ENCODE measurements around the gene PCP2.

The PCP2 gene

DNA sequence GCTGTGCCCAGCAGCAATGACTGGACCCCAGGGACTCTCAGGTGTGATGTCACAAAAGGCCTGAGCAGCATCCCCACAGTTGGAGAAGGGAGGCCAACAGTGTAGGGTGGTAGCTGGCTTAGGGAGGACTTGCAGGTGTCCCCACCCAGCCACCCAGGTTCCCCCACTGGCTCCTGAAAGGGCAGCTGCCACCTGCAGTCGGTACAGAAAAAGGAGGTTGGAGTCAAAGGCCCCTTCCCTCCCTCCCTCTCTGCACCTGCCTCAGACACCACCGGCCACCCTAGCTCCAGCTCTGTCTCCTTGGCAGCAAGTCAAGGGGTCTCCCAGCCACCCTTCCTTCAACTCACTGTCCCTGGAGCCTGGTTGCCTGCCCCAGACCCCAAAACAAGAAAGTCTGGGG, at the start of gene PCP2:
Gene PCP2, minus strand, starts transcription at position 22 of the 400 bp plus-strand sequence. CDS start 262 bp downstream, outside the sequence.
- H3K4me3 ChIP-seq (ENCODE audit: low read length): no peak within 1 kb of the TSS
- no peak for DNase-seq (ENCODE audit: low read depth)
- TF ChIP-seq, protein P1, sequence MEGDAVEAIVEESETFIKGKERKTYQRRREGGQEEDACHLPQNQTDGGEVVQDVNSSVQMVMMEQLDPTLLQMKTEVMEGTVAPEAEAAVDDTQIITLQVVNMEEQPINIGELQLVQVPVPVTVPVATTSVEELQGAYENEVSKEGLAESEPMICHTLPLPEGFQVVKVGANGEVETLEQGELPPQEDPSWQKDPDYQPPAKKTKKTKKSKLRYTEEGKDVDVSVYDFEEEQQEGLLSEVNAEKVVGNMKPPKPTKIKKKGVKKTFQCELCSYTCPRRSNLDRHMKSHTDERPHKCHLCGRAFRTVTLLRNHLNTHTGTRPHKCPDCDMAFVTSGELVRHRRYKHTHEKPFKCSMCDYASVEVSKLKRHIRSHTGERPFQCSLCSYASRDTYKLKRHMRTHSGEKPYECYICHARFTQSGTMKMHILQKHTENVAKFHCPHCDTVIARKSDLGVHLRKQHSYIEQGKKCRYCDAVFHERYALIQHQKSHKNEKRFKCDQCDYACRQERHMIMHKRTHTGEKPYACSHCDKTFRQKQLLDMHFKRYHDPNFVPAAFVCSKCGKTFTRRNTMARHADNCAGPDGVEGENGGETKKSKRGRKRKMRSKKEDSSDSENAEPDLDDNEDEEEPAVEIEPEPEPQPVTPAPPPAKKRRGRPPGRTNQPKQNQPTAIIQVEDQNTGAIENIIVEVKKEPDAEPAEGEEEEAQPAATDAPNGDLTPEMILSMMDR (conservative IDR thresholded peaks at IDR 0.05; ENCODE audit: low read length): no peak

DNA sequence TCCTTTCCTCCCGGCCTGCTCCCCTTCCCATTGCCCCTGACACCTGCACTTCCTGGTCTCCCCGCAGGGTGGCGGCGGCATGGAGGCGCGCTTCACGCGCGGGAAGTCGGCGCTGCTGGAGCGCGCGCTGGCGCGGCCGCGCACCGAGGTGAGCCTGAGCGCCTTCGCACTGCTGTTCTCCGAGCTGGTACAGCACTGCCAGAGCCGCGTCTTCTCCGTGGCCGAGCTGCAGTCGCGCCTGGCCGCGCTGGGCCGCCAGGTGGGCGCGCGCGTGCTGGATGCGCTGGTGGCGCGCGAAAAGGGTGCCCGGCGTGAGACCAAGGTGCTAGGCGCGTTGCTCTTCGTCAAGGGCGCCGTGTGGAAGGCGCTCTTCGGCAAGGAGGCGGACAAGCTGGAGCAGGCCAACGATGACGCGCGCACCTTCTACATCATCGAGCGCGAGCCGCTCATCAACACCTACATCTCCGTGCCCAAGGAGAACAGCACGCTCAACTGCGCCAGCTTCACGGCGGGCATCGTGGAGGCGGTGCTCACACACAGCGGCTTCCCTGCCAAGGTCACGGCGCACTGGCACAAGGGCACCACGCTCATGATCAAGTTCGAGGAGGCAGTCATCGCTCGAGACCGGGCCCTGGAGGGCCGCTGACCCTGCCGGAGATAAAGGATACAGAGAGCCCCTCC, 48.8 kb upstream of the PCP2 start:
- peak overlapping the region; percentile 93 for H3K4me3 ChIP-seq (ENCODE audit: low read length)
- DNase-seq (ENCODE audit: low read depth): no peak
- TF ChIP-seq, protein P1 (conservative IDR thresholded peaks at IDR 0.05; ENCODE audit: low read length): no peak

DNA sequence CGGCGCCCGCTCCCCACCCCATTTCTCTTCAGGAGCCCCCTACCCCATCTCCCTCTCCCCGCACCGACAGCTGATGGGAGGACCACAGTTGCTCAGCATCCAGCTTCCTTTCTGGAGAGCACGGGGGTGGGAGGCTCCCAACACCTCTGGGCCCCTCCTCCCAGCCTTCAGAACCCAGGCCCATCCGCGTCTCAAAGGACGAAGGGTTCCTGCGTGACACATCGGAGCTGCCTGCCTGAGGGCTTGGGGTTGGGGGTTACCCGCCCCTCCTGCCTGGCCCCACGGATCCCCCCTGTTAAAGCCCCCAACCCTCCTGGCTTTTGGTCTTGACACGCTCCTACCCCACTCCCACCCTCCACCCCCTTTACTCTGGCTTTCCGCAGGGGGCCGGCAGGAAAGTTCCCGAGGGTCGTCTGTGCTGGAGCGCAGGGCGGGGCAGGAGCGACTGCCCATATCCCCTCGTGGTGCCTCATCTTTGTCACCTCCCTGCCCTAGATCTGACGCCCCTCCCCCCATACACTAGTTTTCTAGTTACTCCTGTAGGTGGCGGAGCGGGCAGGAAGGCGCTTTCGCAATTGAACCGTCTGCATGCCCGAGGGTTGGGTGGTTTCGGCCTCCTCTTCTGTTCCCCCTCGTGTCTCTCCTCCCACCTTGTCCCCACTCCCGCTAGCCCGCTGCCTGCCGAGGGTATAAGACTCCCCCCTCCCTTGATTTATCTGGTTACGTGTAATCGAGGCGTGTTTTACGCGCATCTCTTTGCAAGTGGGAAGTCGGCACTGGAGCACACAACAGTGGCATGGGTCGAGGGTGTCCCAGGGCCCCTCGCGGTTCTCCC, 48.0 kb upstream of the PCP2 start:
- DNase-seq (ENCODE audit: low read depth): peak; percentile 71
- peak overlapping the region; percentile 93 for H3K4me3 ChIP-seq (ENCODE audit: low read length)
- TF ChIP-seq, protein P1 (conservative IDR thresholded peaks at IDR 0.05; ENCODE audit: low read length): peak; percentile 66

DNA sequence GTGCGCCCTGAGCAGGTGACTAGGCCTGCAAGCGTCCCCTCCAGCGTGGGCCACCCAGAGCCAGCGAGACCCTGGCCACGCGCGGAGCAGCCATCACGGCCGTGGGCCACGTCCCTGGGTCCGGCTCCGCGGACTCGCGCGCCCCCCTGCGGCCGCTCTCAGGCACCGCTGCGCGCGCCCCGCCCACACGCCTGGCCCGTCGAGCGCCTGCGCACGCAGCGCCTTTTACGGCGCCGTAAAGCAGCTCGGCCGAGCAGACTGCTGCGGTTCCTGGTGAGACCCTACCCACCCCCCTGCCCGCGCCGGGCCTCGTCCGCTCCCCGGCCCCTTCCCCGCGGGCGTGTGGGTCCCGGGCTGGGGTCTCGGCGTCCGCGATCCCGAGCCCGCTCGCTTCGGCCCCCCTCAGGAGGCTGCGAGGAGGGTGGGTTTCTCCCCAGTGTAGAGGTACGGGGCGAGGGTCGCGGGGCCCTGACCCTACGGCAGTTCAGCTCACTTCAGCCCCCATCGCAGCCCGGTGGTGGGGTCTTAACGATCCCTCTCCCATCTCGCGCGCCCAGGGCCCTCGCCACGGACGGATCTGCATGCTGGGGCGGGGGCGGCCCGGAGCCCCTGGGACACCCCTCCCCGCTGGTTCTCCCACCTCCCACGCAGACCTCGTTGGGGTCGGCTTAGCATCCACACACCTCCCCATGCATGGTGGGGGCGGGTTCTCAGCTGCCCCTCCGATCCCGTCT, 47.3 kb upstream of the PCP2 start, which contains the start of gene TRAPPC5:
Gene TRAPPC5, plus strand, starts transcription at position 228 of the 734 bp plus-strand sequence. CDS start 1,421 bp downstream, outside the sequence.
- DNase-seq (ENCODE audit: low read depth): peak; percentile 67
- TF ChIP-seq, protein P1 (conservative IDR thresholded peaks at IDR 0.05; ENCODE audit: low read length): peak; percentile 39; the same call in 1 of the 2 replicates
- H3K4me3 ChIP-seq (ENCODE audit: low read length): peak within 1 kb of the TSS; percentile 93

DNA sequence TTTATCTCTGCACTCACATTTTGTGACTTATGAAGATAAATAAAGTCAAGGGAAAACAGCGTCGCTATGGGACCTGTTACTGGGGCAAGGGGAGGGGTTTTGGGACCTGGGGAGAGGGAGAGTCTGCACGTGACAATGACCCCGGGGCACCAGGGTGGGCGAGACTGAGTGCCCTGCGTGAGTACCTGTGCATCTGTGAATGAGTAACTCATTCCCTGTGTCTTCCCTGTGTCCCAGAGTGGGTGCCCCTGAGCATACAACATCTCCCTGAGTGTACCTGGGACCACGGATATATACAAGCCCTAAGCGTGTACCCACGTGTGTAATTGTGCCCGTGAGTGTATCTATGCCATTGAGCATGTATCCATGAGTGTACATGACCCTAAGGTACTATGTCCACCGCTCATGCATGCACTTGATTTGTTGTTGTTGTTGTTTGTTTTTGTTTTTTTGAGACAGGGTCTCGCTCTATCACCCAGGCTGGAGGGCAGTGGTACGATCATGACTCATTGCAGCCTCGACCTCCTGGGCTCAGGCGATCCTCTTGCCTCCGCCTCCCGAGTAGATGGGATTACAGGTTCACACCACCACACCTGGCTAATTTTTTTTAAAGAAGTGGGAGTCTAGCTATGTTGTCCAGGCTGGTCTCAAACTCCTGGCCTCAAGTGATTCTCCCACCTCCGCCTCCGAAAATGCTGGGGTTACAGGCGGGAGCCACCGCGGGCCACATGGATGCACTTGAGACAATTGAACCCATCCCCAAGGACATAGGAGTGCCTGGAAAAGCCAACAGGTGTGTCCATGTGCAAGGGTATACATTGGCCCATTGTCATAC, 46.5 kb upstream of the PCP2 start:
- H3K4me3 ChIP-seq (ENCODE audit: low read length): peak overlapping the region; percentile 43
- DNase-seq (ENCODE audit: low read depth): no peak
- TF ChIP-seq, protein P1 (conservative IDR thresholded peaks at IDR 0.05; ENCODE audit: low read length): no peak

Measured in AG10803 (cell line).